Common myeloid progenitor, CD34-positive (primary cell): ENCODE data around the gene FAM227B.

Experiments
- CTCF ChIA-PET: fragments of 350-600 bp; sonication (Branson Sonifier 250); formaldehyde crosslinking; loops from one replicate; lab custom pipeline; 2021; ENCODE audit warnings: antibody characterized with exemption; lab: Charles Lee
- POLR2A ChIA-PET: fragments of 350-600 bp; sonication (Branson Sonifier 250); formaldehyde crosslinking; loops from one replicate; lab custom pipeline; 2021; ENCODE audit warnings: antibody characterized with exemption; lab: Charles Lee
- DNase-seq, 3 donors: peaks; one replicate each; pipeline versions ENCODE4 v3.0.0 to v3.0.0-alpha.2; 2013
- H3K27ac ChIP-seq, 2 experiments: 1 replicate in 1 of 2; 2 replicates in 1 of 2; pipeline ENCODE4 v1.7.0; 2013; ENCODE audit warnings: inconsistent platforms in 2 of 2, low read length in 2 of 2, mild to moderate bottlenecking in 2 of 2, low read depth in 1 of 2, moderate library complexity in 1 of 2; ENCODE audit not compliant: severe bottlenecking in 2 of 2, insufficient read depth in 1 of 2, poor library complexity in 1 of 2
- H3K27me3 ChIP-seq, 5 experiments: replicated peaks in 2 of 5; 1 replicate in 3 of 5; 2 replicates in 2 of 5; pipeline versions ENCODE4 v1.6.1 to v1.7.0; 2013; ENCODE audit warnings: low read length in 4 of 5, mild to moderate bottlenecking in 2 of 5, moderate library complexity in 2 of 5, inconsistent platforms in 1 of 5; ENCODE audit not compliant: insufficient read depth in 5 of 5, control insufficient read depth in 4 of 5
- H3K36me3 ChIP-seq, 4 experiments: 1 replicate in 2 of 4; 2 replicates in 2 of 4; pipeline versions ENCODE4 v1.6.1 to v1.7.0; 2013; ENCODE audit warnings: low read length in 3 of 4, control low read depth in 1 of 4, mild to moderate bottlenecking in 1 of 4; ENCODE audit not compliant: control insufficient read depth in 4 of 4, insufficient read depth in 4 of 4
- H3K4me1 ChIP-seq, 4 experiments: 1 replicate in 3 of 4; 2 replicates in 1 of 4; pipeline versions ENCODE4 v1.6.1 to v1.7.1; 2013; ENCODE audit warnings: low read length in 3 of 4, mild to moderate bottlenecking in 3 of 4, control low read depth in 1 of 4, inconsistent platforms in 1 of 4, moderate library complexity in 1 of 4; ENCODE audit not compliant: control insufficient read depth in 4 of 4, insufficient read depth in 4 of 4; ENCODE audit errors: control extremely low read depth in 1 of 4
- H3K4me3 ChIP-seq, 7 experiments: 1 replicate in 4 of 7; 2 replicates in 3 of 7; pipeline versions ENCODE4 v1.5.1 to v1.7.0; 2013; ENCODE audit warnings: mild to moderate bottlenecking in 7 of 7, low read length in 6 of 7, moderate library complexity in 6 of 7, inconsistent platforms in 2 of 7, low read depth in 2 of 7, control low read depth in 1 of 7; ENCODE audit not compliant: insufficient read depth in 4 of 7, control insufficient read depth in 1 of 7; ENCODE audit errors: extremely low read depth in 1 of 7
- H3K9me3 ChIP-seq, 5 experiments: 1 replicate in 4 of 5; 2 replicates in 1 of 5; pipeline versions ENCODE4 v1.6.1 to v1.7.1; 2013; ENCODE audit warnings: low read length in 4 of 5, mild to moderate bottlenecking in 2 of 5, inconsistent platforms in 1 of 5, low read depth in 1 of 5, moderate library complexity in 1 of 5; ENCODE audit not compliant: control insufficient read depth in 4 of 5, insufficient read depth in 2 of 5; ENCODE audit errors: control extremely low read depth in 1 of 5
- WGBS: methylation state at CpG from one replicate; pipeline ENCODE4 v1.1.5; 2013; ENCODE audit not compliant: insufficient coverage; 5-methylcytosine and 5-hydroxymethylcytosine counted together

FAM227B gene

GRCh38 chr15:49628379-49628778 lies 7.8 kb upstream of the FAM227B start:
- H3K27ac ChIP-seq, result no peak overlapping the region
- no peak overlapping the region for H3K4me3 ChIP-seq
- ChIA-PET CTCF (interaction anchor here (1.1 to 1.6 kb wide), 2 partner anchors 12 to 23 kb away, joined by 3 to 4 read pairs; no protein-coding TSS in a partner anchor), POLR2A (no interaction called here)
- peaks cover 9 to 53% (median 32%) of the 10 kb centered on the region in 4 experiments for H3K36me3 ChIP-seq
- peaks cover 0 to 12% (median 4%) of the 10 kb centered on the region in 5 experiments for H3K9me3 ChIP-seq
- WGBS, result 100% methylated on average over 1 of the region's 2 CpGs
- peaks cover 0 to 7% (median 5%) of the 10 kb centered on the region in 4 experiments for H3K4me1 ChIP-seq
- no peak for DNase-seq
- no peaks in the 10 kb centered on the region for H3K27me3 ChIP-seq

GRCh38 chr15:49627407-49627877 lies 6.8 kb upstream of the FAM227B start:
- POLR2A ChIA-PET, result no interaction called here
- H3K9me3 ChIP-seq, result peaks cover 0 to 12% (median 4%) of the 10 kb centered on the region in 5 experiments
- H3K4me1 ChIP-seq, result peaks cover 0 to 16% (median 7%) of the 10 kb centered on the region in 4 experiments
- no peak overlapping the region for H3K27ac ChIP-seq
- no CpG with 5 or more reads among the region's 1 CpG for WGBS
- H3K27me3 ChIP-seq, result no peaks in the 10 kb centered on the region
- CTCF ChIA-PET, result interaction anchor here (1.6 kb wide), 1 partner anchor 11 kb away, joined by 3 read pairs; no protein-coding TSS in a partner anchor
- H3K36me3 ChIP-seq, result peaks cover 9 to 47% (median 30%) of the 10 kb centered on the region in 4 experiments
- no peak for DNase-seq
- H3K4me3 ChIP-seq, result no peak overlapping the region

GRCh38 chr15:49625460-49626036 lies 4.9 kb upstream of the FAM227B start:
- Histone ChIP-seq H3K9me3 (peaks cover 0 to 12% (median 4%) of the 10 kb centered on the region in 5 experiments), H3K27me3 (no peaks in the 10 kb centered on the region), H3K36me3 (peaks cover 9 to 35% (median 26%) of the 10 kb centered on the region in 4 experiments), H3K27ac (no peak overlapping the region), H3K4me3 (no peak overlapping the region), H3K4me1 (peaks cover 2 to 27% (median 15%) of the 10 kb centered on the region in 4 experiments)
- ChIA-PET CTCF (no interaction called here), POLR2A (interaction anchor here (0.7 kb wide), 1 partner anchor 328 kb away, joined by 4 read pairs; no protein-coding TSS in a partner anchor)
- WGBS, result 94% methylated on average over 3 of the region's 5 CpGs
- peak in 2 of 3 donors; percentile 35 to 41 for DNase-seq

- Histone ChIP-seq H3K36me3 (peaks cover 5 to 28% (median 22%) of the 10 kb centered on the region in 4 experiments), H3K4me1 (peaks cover 11 to 31% (median 20%) of the 10 kb centered on the region in 4 experiments), H3K27ac (peak overlapping the region; percentile 13 to 60), H3K27me3 (no peaks in the 10 kb centered on the region), H3K9me3 (peaks cover 0 to 12% (median 4%) of the 10 kb centered on the region in 5 experiments), H3K4me3 (peak overlapping the region in 4 of 7 experiments; percentile 25 to 49 (median 28))
- ChIA-PET POLR2A (interaction anchor here (0.7 kb wide), 1 partner anchor 478 kb away, joined by 12 read pairs; no protein-coding TSS in a partner anchor), CTCF (interaction anchor here (0.6 kb wide), 1 partner anchor 275 kb away, joined by 3 read pairs; no protein-coding TSS in a partner anchor)
- DNase-seq, result peak; percentile 16 to 62 (median 54)
- no CpG with 5 or more reads among the region's 2 CpGs for WGBS
Measured at GRCh38 chr15:49624056-49624455, 3.4 kb upstream of the FAM227B start.

GRCh38 chr15:49622561-49622960 lies 1.9 kb upstream of the FAM227B start:
- Histone ChIP-seq H3K4me3 (peak overlapping the region in 2 of 7 experiments; percentile 83 to 91), H3K27ac (no peak overlapping the region), H3K27me3 (no peaks in the 10 kb centered on the region), H3K9me3 (peaks cover 0 to 12% (median 4%) of the 10 kb centered on the region in 5 experiments), H3K36me3 (peaks cover 5 to 22% (median 16%) of the 10 kb centered on the region in 4 experiments), H3K4me1 (peaks cover 11 to 31% (median 20%) of the 10 kb centered on the region in 4 experiments)
- no peak for DNase-seq
- POLR2A ChIA-PET, result interaction anchor here (0.6 kb wide), 2 partner anchors 205 to 638 kb away, joined by 3 read pairs; no protein-coding TSS in a partner anchor
- CTCF ChIA-PET, result interaction anchor here (0.6 to 1.0 kb wide), 3 partner anchors 13 to 429 kb away, joined by 3 read pairs; partner anchors contain the start of gene FGF7
- 42% methylated on average over 2 of the region's 3 CpGs for WGBS

- CTCF ChIA-PET, result no interaction called here
- WGBS, result 75% methylated on average over 1 of the region's 1 CpG
- peak in 1 of 3 donors; percentile 15 for DNase-seq
- peak overlapping the region in 6 of 7 experiments; percentile 83 to 99 (median 88) for H3K4me3 ChIP-seq
- peaks cover 11 to 31% (median 20%) of the 10 kb centered on the region in 4 experiments for H3K4me1 ChIP-seq
- peaks cover 5 to 17% (median 13%) of the 10 kb centered on the region in 4 experiments for H3K36me3 ChIP-seq
- POLR2A ChIA-PET, result no interaction called here
- H3K9me3 ChIP-seq, result peaks cover 0 to 12% (median 4%) of the 10 kb centered on the region in 5 experiments
- peak overlapping the region; percentile 87 to 93 for H3K27ac ChIP-seq
- H3K27me3 ChIP-seq, result no peaks in the 10 kb centered on the region
Measured at GRCh38 chr15:49621887-49622286, 1.3 kb upstream of the FAM227B start.
